A549 (cell line): ENCODE measurements around the gene SSBP2.

Source experiments
- CEBPB ChIP-seq, 2 experiments: fragments of >200 bp in 1 of 2; sonication (Bioruptor Twin) in 1 of 2; formaldehyde crosslinking in 1 of 2; IDR thresholded peaks; 2 replicates each; pipeline ENCODE4 v1.6.1; 2012 to 2016
- CHD2 ChIP-seq: fragments of 150-350 bp; IDR thresholded peaks from 2 replicates; pipeline ENCODE4 v1.6.1; 2014; ENCODE audit warnings: low read length; ENCODE audit not compliant: partially characterized antibody
- HDAC2 ChIP-seq: fragments of 200-600 bp; sonication (generic); IDR thresholded peaks from 2 replicates; pipeline ENCODE4 v1.6.1; 2016
- MAFK ChIP-seq: fragments of 450-650 bp; IDR thresholded peaks from 2 replicates; pipeline ENCODE4 v1.6.1; 2014; ENCODE audit not compliant: partially characterized antibody
- MAZ ChIP-seq: fragments of 150-350 bp; IDR thresholded peaks from 2 replicates; pipeline ENCODE4 v1.6.1; 2014; ENCODE audit warnings: antibody characterized with exemption, low read depth, low read length, borderline replicate concordance
- NR3C1 ChIP-seq: fragments of >200 bp; sonication (Bioruptor Twin); formaldehyde crosslinking; IDR thresholded peaks from 3 replicates; pipeline ENCODE4 v1.6.1; 2017
- PHF8 ChIP-seq: fragments of 200-600 bp; sonication (generic); IDR thresholded peaks from 2 replicates; pipeline ENCODE4 v1.6.1; 2016; ENCODE audit warnings: low read depth, mild to moderate bottlenecking, antibody characterized with exemption, moderate library complexity, borderline replicate concordance
- POLR2A ChIP-seq: IDR thresholded peaks from 2 replicates; pipeline ENCODE4 v1.6.1; 2012; ENCODE audit warnings: mild to moderate bottlenecking, low read length
- TF ChIP-seq, protein P1 (sequence below): fragments of >200 bp; sonication (Bioruptor Twin); formaldehyde crosslinking; IDR thresholded peaks from 3 replicates; pipeline ENCODE4 v1.5.1; 2016
- TF ChIP-seq, protein P2 (sequence below): fragments of 450-650 bp; IDR thresholded peaks from 2 replicates; pipeline ENCODE4 v1.6.1; 2014; ENCODE audit warnings: antibody characterized with exemption
- TF ChIP-seq, protein P3 (sequence below): IDR thresholded peaks from 2 replicates; pipeline ENCODE4 v1.6.1; 2012
- TF ChIP-seq, protein P4 (sequence below): IDR thresholded peaks from 2 replicates; pipeline ENCODE4 v1.6.1; 2012; ENCODE audit warnings: low read depth, borderline replicate concordance

DNA sequence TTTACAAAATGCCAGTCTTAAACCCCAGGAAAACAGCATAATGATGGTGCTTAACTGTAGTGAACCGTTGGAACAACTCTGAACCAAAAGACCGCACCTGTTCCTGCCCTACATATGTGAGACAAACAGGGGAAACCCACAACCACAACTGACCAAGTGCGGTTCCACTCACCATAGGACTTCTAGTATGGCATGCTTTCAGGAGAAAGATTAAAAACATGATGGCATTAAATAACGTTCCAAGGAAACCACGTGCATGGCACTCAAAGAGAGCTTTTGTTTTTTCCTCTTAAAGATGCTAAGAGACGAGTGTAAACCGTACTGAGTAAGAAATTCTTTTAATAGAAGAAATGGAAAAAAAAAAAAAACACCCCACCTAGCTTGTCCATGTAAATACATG lies 119.8 kb downstream of the SSBP2 start:
- TF ChIP-seq, protein P1, sequence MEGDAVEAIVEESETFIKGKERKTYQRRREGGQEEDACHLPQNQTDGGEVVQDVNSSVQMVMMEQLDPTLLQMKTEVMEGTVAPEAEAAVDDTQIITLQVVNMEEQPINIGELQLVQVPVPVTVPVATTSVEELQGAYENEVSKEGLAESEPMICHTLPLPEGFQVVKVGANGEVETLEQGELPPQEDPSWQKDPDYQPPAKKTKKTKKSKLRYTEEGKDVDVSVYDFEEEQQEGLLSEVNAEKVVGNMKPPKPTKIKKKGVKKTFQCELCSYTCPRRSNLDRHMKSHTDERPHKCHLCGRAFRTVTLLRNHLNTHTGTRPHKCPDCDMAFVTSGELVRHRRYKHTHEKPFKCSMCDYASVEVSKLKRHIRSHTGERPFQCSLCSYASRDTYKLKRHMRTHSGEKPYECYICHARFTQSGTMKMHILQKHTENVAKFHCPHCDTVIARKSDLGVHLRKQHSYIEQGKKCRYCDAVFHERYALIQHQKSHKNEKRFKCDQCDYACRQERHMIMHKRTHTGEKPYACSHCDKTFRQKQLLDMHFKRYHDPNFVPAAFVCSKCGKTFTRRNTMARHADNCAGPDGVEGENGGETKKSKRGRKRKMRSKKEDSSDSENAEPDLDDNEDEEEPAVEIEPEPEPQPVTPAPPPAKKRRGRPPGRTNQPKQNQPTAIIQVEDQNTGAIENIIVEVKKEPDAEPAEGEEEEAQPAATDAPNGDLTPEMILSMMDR: no peak
- no peak for TF ChIP-seq MAZ
- TF ChIP-seq POLR2A: no peak
- no peak for TF ChIP-seq HDAC2
- TF ChIP-seq, protein P2, sequence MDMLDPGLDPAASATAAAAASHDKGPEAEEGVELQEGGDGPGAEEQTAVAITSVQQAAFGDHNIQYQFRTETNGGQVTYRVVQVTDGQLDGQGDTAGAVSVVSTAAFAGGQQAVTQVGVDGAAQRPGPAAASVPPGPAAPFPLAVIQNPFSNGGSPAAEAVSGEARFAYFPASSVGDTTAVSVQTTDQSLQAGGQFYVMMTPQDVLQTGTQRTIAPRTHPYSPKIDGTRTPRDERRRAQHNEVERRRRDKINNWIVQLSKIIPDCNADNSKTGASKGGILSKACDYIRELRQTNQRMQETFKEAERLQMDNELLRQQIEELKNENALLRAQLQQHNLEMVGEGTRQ: no peak
- no peak for TF ChIP-seq PHF8
- TF ChIP-seq NR3C1: no peak
- TF ChIP-seq, protein P3, sequence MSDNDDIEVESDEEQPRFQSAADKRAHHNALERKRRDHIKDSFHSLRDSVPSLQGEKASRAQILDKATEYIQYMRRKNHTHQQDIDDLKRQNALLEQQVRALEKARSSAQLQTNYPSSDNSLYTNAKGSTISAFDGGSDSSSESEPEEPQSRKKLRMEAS: no peak
- TF ChIP-seq CEBPB (IDR thresholded peaks at IDR 0.05): no peak
- no peak for TF ChIP-seq CHD2
- TF ChIP-seq, protein P4, sequence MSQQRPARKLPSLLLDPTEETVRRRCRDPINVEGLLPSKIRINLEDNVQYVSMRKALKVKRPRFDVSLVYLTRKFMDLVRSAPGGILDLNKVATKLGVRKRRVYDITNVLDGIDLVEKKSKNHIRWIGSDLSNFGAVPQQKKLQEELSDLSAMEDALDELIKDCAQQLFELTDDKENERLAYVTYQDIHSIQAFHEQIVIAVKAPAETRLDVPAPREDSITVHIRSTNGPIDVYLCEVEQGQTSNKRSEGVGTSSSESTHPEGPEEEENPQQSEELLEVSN: no peak
- no peak for TF ChIP-seq MAFK
